HG02938 (cell line): ENCODE measurements around the gene STX18.
"Not testable (repeated sequence)": the region's sequence is repeated elsewhere in the genome, so short reads cannot be mapped to it uniquely, and the experiment has no call there.

Source experiments
- ATAC-seq: cut with Tn5 transposase; IDR thresholded peaks from one replicate; pipeline ENCODE4 v1.9.1; 2021; ENCODE audit warnings: mild to moderate bottlenecking, moderate library complexity; ENCODE audit not compliant: unreplicated experiment

Gene STX18

GRCh38 chr4:4423706-4424498 lies 117.9 kb downstream of the STX18 start:
- ATAC-seq, result no peak

GRCh38 chr4:4422856-4423499 lies 118.9 kb downstream of the STX18 start:
- ATAC-seq, result no peak

GRCh38 chr4:4422117-4422516 lies 119.7 kb downstream of the STX18 start:
- ATAC-seq, result not testable (repeated sequence)

- no peak for ATAC-seq
Measured at GRCh38 chr4:4421356-4421755, 120.5 kb downstream of the STX18 start.

- no peak for ATAC-seq
Measured at GRCh38 chr4:4420421-4420820, 121.4 kb downstream of the STX18 start.

GRCh38 chr4:4419896-4420295 lies 122.0 kb downstream of the STX18 start:
- no peak for ATAC-seq

- no peak for ATAC-seq
Measured at GRCh38 chr4:4418676-4419390, 123.0 kb downstream of the STX18 start.

GRCh38 chr4:4417886-4418285 lies 124.0 kb downstream of the STX18 start:
- ATAC-seq, result no peak

GRCh38 chr4:4416981-4417380 lies 124.9 kb downstream of the STX18 start:
- ATAC-seq, result no peak

GRCh38 chr4:4415806-4416805 lies 125.7 kb downstream of the STX18 start:
- no peak for ATAC-seq

- no peak for ATAC-seq
Measured at GRCh38 chr4:4415107-4415805, 126.6 kb downstream of the STX18 start.

GRCh38 chr4:4413806-4414205 lies 128.0 kb downstream of the STX18 start:
- no peak for ATAC-seq

- no peak for ATAC-seq
Measured at GRCh38 chr4:4413373-4413725, 128.5 kb downstream of the STX18 start.

GRCh38 chr4:4412641-4413372 lies 129.0 kb downstream of the STX18 start:
- ATAC-seq, result no peak

- ATAC-seq, result no peak
Measured at GRCh38 chr4:4411906-4412305, 129.9 kb downstream of the STX18 start.

- ATAC-seq, result no peak
Measured at GRCh38 chr4:4410271-4410670, 131.6 kb downstream of the STX18 start.

- no peak for ATAC-seq
Measured at GRCh38 chr4:4409416-4410115, 132.3 kb downstream of the STX18 start.

GRCh38 chr4:4408576-4409335 lies 133.1 kb downstream of the STX18 start:
- ATAC-seq, result no peak
